CD1c-positive myeloid dendritic cell (primary cell): ENCODE results near the gene CCDC92B.
"Not testable (repeated sequence)": the region's sequence is repeated elsewhere in the genome, so short reads cannot be mapped to it uniquely, and the experiment has no call there.

Experiments used
- DNase-seq: peaks from one replicate; pipeline ENCODE4 v3.0.0-alpha.2; 2016; ENCODE audit errors: extremely low spot score

Gene CCDC92B

GRCh38 chr17:2749058-2749783, at the start of gene CCDC92B:
CCDC92B (minus strand) TSS chr17:2749652; CDS start chr17:2735145, 14,507 bp downstream.
- no peak for DNase-seq

DNA sequence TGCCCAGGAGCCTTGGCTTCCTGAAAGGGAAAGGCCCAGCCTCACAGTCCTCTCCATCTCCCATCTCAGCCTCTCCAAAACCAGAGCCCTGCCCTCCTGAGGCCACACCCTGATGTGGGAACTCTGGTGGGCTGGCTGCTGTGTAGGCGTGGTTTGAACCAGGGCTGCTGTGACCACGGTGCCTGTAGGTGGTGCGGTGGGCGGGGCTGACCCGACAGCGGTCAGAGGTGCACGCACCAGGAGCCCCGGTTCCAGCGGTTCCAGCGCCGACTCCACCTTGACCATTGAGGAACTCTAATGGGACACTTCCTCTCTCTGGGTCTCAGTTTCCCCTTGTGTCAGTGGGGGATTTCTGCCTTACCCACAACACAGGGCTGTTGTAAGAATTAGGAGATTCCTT, 49.2 kb upstream of the CCDC92B start:
- DNase-seq: peak; percentile 54

- no peak for DNase-seq
Measured at GRCh38 chr17:2798188-2798587, 48.7 kb upstream of the CCDC92B start.

DNA sequence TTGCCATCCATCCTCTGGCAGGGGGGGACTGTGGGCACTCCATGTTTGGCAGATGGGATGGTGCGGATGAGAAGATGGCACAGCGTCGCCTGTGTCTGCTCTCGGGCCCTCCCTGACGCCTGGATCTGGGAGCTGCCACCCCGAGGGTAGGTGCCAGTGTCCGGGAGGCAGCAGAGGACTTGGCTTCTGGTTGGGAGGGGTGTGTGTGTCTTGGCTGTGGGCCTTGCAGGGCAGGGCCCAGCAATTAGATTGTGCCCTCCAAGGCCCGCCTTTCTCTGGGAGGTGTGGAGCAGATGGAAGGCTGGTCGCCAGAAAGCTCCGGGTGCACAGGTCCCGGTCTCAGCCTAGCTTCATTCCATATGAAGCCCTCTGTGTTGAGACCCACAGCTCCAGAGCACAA, 48.2 kb upstream of the CCDC92B start:
- no peak for DNase-seq

- no peak for DNase-seq
Measured at GRCh38 chr17:2797226-2797625, 47.8 kb upstream of the CCDC92B start.

DNA sequence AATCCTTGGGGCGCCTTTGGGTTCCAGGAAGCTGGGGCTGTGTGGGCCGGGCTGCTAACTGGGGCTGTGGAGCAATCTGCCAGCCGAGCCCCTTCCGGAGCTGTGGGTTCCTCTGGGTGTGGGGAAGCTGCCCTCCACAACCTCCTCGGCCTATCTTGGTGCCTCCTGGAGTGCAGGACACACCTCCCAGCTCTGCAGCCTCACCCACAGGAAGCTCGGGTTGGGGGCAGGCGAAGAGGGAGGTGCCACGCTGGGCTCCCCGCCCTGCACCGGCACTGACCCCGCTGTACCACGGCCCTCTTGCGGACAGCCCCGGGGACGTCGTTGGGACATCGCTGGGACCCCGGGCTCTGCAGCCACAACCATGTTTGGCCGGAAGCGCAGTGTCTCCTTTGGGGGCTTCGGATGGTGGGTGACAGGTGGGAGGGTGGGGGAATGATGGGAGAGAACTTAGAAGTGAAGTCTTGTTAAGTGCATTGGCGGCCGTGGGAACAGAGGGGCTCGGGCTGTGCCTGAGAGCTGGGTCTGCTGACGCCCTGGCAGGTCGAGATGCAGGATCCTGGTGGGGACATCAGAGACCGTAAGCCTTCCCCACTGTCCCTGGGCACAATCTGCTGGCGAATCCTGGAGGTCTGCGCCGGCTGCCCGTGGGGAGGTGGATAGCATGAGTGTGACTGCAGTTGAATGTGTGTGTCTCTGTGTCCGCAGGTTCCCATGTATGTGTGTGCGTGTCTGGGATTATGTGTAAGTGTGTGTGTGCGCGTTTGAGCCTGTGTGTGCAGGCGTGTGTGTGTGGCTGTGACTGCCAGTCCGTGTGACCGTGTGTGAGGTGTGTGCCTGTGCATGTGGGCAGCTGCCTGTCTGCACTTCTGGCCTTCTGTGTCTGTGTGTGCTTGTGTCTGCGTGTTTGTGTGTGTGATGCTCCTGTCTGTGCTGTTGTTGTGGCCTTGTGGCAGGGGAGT, 47.0 kb upstream of the CCDC92B start, which contains the start of gene RAP1GAP2:
TSS of gene RAP1GAP2 (plus strand) at position 275 of the 962 bp plus-strand sequence. CDS start at position 365, 90 bp downstream.
- peak; percentile 94 for DNase-seq

- DNase-seq: no peak
Measured at GRCh38 chr17:2795441-2796163, 46.1 kb upstream of the CCDC92B start.

DNA sequence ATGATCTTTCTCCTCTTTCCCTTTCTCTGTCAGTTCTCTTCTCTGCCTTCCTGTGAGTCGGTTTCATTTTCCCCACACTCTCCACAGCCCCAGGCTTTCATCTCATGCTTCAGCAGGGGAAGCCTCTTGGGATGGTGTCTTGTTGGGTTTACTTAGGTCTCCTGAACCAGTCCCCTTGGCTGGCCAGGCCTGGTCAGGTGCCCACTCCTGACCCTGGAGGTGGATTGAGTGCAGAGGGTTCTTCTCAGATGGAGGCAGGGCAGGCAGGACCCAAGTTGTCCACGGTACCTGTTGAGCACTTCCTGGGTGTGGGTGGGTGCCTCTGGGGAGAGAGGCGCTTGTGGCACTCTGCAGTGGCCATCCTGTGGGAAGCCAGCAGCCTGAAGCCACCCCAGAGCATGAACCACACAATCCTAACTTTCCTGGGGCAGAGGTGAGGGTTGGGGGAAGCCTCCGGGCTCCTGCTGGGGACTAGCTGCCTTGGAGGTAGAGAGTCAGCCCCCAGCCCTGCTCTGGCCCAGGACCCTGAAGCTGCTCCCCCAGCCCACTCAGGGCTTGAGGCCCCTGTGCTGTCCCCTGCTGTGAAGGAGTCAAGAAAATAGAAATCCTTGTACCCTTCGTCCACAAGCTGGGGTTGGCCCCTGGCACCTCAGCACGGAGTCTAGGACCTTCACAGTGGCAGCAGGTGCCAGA, 44.8 kb upstream of the CCDC92B start:
- DNase-seq: no peak

DNA sequence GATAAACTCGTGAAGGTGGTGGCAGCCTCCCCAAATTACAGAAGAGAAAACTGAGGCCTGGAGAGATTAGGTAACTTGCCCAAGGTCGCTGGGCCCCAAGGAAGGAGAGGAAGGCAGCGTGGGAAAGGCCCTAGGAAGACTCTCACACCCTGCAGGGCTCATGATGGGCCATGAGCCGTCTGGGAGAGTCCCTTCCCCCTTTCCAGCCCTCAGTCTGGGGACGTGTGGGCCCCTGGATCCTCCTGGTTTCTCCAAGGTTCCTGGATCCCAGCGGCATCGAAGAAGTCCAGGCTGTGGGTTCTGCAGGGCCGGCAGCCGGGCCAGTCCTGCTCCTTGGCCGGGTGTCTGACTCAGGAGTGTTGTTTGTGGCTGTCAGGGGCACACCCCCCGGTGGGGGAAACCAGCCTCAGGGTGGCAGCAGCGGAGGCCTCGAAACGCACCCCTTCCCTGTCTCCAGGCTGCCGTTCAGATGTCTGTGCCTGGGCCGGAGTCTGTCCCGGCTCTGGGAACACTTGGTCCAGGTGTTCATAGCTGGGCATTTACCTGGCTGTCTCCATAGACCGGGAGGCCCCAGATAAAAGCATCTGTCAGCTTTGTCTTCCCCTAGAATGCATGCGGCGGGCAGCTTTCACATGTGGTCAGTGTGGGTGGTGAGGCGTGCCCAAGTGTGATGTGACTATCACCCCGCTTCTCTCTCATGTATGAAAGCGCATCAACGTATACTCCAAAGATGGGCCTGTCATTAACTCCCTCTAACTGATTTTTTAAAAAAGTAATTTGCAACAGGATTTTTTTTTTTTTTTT, 43.1 kb upstream of the CCDC92B start:
- DNase-seq: peak; percentile 24

GRCh38 chr17:2789700-2790099, 40.2 kb upstream of the CCDC92B start:
- DNase-seq: no peak

DNA sequence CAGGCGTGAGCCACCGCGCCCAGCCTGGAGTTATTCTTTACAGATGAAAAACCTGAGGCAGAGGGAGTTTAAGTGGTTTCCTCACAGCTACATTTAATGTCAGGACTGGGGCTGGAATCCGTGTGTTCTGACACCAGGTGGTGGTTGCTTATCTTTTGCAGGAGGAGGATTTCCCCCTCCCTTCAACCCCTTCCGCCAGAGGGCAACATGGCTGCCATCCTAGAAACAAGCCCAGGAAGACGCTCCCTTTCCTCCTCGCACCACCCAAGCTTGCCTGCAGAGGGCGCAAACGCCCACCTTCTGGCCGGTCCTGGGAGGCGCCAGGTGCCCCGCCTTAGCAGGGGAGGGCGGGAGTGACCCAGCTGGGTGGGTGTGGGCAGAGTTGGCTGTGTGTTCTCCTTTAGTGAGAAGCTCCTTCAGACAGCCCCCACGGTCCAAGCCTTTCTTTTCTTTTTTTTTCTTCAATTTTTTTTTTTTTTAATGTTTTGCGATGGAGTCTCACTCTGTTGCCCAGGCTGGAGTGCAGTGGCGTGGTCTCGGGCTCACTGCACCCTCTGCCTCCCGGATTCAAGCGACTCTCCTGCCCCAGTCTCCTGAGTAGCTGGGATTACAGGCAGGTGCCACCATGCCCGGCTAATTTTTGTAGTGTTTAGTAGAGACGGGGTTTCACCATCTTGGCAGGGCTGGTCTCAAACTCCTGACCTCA, 36.9 kb upstream of the CCDC92B start:
- peak; percentile 97 for DNase-seq

DNA sequence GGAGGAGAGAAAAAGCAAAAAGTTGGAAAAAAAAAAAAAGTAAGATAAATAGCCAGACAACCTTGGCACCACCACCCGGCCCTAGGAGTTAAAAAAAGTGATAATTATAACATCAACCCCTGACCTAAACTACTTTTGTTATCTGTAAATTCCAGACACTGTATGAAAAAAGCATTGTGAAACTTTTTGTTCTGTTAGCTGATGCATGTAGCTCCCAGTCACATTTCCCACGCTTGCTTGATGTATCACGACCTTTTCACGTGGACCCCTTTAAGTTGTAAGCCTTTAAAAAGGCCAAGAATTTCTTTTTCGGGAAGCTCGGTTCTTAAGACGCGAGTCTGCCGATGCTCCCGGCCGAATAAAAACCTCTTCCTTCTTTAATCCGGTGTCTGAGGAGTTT, 35.9 kb upstream of the CCDC92B start:
- DNase-seq: not testable (repeated sequence)

GRCh38 chr17:2784864-2785263, 35.4 kb upstream of the CCDC92B start:
- no peak for DNase-seq

- DNase-seq: no peak
Measured at GRCh38 chr17:2783310-2784030, 34.0 kb upstream of the CCDC92B start.

- peak; percentile 90 for DNase-seq
Measured at GRCh38 chr17:2782055-2782454, 32.6 kb upstream of the CCDC92B start.

DNA sequence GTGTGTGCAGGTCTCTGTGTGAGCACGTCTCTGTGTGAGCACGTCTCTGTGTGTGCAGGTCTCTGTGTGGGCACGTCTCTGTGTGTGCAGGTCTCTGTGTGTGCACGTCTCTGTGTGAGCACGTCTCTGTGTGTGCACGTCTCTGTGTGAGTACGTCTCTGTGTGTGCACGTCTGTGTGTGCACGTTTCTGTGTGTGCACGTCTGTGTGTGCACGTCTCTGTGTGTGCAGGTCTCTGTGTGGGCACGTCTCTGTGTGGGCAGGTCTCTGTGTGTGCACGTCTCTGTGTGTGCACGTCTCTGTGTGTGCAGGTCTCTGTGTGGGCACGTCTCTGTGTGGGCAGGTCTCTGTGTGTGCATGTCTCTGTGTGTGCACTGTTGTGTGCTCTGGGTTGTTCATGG, 32.1 kb upstream of the CCDC92B start:
- not testable (repeated sequence) for DNase-seq

GRCh38 chr17:2780931-2781454, 31.5 kb upstream of the CCDC92B start:
- no peak for DNase-seq

- no peak for DNase-seq
Measured at GRCh38 chr17:2780256-2780655, 30.8 kb upstream of the CCDC92B start.

GRCh38 chr17:2779545-2779944, 30.1 kb upstream of the CCDC92B start:
- no peak for DNase-seq
